Endometrium (tissue), 2 donors: ENCODE measurements around the gene TMEM59L.

Experiments
- FAIRE-seq: peaks from 2 replicates; lab custom pipeline; 2012; peaks lifted over from hg19 to GRCh38; lab: Jason Lieb, UNC
- donor health status: control.
- donor health status: control.

The TMEM59L gene

DNA sequence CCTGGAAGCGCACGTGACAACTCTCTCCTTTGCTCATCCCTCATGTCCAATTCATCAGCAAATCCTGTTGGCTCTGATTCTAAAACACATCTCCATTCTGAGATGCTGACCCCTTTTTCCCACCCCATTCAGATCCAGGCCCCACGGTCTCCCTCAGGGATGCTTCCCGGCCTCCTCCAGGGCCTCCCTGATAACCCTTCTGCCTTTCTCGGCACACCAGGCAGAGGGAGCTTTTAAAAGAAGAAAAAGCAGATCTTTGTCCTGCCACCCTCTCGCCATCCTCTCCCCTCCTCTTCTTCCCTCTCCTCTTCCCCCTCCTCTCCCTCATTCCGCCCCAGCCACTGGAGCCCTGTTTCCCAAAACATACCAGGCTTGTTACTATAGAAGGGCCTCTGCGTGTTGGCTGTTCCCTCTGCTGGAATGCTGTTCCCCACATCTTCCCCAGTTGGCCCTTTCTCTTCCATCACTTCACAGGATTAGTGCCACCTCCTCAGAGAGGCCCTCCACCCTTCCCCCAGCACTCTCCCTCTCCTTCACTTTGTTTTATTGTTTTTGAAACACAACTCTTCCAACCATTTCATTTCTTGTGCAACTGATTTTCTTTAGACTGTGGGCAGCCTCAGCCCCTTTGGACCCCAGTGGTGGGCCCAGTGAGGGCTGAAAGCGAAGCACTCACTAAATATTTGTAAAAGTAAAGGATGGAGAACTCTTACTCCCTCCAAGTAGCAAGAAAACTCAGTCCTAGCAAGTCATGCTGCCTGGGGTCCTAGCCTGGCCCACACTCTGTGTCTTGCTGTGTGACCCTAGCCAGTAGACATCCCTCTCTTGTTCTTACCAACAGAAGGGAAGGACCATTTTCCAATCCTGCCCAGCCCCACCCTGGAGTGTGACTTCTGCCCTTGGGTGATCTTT is 3.6 kb upstream of the TMEM59L start:
- no peak for FAIRE-seq

DNA sequence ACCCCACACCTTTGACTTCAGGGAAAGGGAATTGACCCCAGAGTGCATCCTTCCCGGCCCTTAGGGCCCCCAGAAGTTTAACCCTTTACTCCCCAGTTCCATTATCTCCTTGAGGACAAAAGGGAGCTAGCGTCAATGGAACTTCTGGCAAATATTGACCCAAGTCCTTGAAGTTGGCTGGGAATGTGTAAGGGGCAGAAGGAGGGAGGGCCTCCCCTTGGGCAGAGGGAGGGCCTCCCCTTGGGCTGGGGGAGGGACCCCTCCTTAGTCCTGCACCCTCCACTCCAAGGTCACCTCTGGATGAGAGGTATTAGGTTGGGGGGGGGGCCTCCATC is 3.0 kb upstream of the TMEM59L start:
- FAIRE-seq = no peak

DNA sequence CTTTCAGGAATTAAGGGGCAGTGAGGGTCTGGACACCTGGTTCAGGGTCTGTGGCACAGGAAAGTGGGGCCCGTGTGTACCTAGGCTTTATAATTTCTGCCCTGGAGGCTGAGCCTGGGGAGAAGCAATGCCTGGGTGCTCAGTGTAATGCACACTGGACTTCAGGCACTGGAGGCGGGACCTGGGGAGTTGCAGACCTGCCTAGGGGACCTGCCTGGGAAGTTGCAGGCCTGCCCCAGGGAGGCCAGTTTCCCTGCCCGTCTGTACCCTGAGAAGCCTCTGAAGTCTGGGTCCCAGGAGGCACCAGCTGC is 2.5 kb upstream of the TMEM59L start:
- FAIRE-seq = no peak

DNA sequence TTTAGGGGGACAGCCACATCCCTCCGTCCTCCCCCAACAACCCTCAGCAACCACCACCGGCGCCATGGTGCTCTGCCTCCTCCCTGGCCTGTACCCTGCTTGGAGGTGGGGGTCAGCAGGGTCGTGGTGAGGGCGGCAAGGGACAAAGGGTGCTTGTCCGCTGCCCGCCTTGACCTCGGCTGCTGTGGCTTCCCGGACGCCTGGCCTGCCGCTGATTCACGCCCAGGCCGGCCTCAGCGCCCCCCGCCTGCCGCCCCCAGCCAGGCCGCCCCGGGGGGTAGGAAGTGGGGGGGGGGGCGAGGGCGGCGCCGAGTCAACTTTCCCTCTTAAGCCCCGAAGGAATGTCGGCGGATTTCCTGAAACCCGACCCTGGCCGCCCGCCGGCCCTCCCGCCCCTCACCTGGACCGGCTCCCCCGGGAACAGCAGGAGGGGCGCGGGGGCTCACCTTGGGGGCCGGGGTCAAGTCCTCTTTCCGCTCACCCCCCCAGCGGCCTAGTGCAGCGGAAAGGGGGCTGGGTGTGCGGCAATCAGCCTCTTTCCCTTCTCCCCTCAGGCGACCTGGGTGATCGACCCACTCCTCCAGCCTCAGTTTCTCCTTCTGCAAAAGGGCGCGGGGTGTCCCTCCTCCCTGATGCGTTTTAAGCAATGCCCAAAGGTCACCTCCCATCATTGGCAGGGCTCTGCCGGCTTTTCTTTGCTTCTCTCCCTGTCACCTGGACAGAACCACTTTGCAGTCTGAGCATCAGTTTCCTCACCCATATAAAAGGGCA is 1.9 kb upstream of the TMEM59L start:
- FAIRE-seq = no peak

DNA sequence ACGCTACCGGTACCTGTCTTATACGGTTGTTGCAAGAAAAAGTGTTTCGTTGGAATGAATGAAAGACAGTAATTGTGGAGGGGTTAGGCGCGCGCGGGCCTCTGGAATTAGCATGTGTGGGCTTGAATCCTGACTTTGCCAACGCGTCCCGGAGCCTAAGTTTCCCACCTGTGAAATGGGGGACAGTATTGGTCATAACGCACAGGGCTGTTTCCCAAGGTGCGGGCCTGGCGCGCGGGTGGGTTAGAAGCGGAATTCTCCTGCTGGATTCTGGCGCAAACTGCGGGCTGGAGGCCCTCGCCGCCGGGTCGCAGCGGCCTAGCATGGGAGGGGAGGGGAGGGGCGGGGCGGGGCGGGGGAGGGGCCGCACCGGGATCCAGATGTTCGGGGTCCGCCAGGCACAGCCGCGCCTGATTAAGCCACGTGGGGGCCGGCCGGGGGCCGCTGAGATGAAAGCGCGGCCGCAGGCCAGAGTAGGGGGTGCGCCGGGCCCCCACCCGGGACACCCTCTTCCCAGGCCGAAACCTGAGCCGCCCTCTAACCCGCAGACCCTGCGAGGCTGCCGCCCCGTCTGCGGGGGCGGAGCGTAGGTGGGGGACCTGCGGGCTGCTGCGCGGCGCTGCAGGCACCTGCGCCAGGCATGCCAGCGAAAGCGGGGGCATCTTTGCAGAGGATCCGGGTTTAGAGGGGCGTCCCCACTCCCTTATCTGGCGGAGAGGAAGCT is 1.2 kb upstream of the TMEM59L start:
- FAIRE-seq = no peak

DNA sequence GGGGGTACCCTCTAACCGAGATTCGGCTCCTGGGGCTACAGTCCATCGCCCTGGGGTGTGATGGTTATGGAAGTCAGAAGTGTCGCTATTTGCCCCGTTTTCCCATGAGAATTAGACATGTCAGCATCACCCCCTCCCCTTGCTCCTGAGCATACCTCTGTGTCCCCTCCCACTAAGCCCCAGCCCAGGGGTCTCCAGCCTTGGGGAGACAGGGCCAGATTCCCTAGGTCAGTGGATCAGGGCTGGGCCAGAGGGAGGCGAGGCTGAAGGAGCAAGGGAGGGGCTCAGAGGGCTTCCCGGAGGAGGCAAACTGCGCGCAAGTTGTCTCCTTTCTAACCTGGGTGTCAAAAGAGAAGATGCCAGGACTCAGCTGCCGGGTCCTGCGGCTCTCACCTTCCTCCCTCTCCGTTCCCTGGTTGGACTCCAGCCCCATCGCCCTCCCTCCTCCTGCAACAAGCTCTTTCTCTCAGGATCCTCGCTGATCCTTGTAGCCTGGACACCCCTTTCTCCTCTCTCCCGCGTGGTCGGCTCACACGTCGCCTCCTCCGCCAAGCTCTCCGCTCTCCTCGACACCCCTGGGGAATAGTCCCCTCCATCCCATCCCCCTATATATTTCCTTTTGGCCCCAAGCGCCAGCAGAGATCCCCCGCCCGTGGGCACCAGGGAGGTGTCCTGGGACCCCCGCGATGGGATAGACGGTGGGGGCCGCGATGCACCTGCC is 459 bp upstream of the TMEM59L start:
- FAIRE-seq = no peak

DNA sequence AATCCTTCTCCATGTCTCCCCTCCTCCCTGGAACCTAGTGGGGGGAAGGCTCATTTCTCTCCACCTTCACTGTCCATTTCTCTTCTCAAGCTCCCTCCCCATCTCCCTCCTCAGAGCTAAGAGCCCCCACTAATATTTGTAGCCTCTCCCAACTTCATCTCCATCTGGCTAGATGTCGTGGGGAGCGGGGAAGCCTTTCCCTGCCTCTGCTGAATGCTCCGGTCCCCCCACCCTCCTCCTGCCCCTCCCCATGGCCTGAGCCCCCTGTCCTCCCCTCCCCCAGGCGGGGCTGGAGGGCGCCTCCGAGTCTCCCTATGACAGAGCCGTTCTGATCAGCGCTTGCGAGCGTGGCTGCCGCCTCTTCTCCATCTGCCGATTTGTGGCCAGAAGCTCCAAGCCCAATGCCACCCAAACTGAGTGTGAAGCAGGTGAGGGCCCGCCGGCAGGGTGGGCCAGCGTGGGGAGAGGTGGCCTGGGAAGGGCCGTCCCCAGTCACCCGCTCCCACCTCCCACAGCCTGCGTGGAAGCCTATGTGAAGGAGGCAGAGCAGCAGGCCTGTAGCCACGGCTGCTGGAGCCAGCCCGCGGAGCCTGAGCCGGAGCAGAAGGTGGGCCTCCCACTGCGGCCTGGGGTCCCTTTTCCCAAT is 1.0 kb downstream of the TMEM59L start:
- no peak for FAIRE-seq

DNA sequence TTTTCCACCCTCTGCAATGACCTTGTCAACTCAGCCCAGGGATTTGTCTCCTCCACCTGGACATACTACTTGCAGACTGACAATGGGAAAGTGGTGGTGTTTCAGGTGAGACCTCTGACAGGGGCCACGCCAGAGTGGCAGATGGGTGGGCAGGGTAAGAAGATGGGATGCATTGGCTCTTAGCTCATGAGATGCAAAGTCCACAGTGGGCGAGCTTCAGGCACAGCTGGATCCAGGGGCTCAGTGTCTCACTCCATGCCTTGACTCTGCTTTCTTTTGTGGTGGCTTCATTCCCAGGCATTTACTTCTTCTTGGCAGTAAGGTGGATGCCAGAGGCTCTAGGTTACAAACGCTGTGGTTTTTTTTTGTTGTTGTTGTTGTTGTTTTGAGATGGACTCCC is 3.4 kb downstream of the TMEM59L start:
- FAIRE-seq = no peak

DNA sequence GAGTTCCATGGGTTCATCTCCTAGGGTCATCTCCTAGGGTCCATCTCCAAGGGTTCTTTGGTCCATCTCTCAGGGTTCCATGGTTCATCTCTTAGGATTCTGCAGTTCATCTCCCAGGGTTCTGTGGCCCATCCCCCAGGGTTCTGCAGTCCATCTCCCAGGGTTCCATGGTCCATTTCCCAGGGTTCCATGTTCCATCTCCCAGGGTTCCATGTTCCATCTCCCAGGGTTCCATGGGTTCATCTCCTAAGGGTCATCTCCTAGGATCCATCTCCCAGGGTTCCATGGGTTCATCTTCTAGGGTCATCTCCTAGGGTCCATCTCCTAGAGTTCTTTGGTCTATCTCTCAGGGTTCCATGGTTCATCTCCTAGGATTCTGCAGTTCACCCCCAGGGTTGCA is 4.9 kb downstream of the TMEM59L start:
- FAIRE-seq = no peak

DNA sequence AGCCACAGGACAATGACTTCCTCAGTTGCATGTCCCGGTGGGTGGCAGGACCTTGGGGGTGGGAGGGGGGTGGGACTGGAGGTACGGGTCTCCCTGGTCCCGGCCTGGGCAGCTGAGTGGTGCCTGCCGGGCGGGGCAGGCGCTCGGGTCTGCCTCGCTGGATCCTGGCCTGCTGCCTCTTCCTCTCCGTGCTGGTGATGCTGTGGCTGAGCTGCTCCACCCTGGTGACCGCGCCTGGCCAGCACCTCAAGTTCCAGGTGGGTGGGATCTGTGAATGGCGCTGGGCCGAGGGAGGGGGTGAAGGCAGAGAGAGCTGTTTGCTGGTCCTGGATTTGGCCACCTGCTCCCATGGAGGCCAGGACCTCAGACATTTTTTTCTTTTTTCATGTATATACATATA is 5.6 kb downstream of the TMEM59L start:
- no peak for FAIRE-seq

DNA sequence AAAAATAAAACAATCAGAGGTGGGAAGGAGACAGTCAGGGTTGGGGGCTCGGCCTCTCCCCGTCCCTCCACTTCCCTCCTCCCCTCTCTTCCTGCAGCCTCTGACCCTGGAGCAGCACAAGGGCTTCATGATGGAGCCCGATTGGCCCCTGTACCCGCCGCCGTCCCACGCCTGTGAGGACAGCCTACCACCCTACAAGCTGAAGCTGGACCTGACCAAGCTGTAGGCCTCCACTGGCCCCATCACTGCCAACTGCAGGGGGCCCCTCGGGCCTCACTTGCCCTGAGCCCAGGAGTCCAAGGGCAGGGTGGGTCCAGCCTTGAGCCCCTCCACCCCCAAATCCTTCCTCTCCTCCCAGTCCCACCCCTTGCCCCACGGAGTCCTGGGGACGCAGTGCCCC is 7.6 kb downstream of the TMEM59L start:
- no peak for FAIRE-seq

DNA sequence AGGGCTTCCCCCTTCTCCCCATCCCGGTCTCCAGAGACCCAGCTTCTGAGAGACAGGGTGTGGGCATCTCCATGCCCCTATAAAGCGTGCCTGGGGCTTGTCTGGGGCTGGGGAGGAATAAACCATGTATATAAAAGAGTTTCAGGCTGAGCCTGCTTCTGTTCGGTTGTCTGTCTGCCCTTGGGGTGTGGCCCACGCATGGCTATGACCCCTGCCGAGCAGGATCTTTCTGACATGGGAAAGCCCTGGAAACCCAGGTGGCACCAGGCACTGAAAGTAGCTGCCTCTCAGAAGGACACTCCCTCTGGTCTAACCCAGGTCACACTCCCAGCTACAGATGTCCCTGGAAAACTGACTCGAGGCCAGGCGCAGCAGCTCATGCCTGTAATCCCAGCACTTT is 8.2 kb downstream of the TMEM59L start:
- FAIRE-seq = no peak

DNA sequence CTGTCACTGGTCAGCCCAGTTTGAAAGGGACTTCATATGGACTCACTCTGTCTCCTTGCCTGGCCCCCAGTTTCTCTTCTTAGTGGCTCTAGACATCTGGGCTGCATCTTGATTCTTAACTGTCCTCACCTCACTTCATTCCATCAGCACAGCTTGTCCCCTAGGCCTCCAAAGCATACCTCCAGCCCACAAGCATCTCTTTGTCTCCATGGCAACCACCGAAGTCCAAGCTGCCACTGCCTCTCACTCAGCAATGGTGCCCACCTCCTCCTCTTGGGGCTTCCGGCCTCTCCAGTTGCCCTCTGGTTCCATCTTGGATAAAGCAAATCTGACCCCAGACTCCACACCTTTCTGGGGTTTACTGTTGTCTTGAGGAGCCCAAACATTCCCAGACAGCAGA is 14.2 kb downstream of the TMEM59L start:
- FAIRE-seq = no peak

DNA sequence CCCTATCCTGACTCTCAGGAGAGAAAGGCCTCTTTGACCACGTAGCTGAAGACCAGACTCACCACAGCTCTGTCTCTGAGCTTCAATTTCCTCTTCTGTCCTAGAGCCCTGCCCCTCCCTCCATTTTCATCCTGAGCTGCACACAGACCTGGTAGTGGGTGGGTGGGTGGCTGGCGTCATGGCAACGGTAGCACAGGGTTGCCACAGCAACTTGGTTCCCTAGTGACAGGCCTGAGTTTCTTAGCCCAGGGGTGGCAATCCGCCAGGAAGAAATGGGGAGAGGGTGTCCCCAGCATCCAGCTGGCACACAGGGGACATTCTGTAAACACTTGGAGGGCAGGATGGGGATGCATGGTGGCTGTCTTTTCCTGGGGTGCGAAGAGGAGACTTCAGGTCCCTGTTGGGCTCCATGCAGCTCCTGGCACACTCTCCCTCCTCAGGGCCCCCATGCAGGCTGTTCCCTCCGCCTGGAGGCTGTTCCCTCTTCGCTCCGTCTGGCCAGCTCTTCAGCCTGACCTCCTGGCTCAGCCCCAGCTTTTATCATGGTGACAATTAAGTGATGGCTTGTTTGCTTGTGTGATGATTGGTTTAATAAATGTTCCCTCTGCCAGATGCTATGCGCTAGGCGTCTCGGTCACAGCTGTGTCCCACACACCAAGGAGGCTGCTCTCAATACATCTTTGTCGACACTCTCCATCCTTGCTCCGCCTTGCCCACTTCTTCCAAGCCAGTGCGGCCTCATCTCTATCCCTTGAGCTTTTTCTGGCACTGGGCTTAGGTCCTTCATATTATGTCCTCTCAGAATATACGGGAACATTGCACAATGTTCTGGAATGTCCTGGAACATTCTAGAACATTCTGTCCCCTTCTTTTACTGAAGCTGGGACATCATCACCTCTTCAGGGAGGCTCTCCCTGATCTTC is 16.8 kb downstream of the TMEM59L start:
- no peak for FAIRE-seq

DNA sequence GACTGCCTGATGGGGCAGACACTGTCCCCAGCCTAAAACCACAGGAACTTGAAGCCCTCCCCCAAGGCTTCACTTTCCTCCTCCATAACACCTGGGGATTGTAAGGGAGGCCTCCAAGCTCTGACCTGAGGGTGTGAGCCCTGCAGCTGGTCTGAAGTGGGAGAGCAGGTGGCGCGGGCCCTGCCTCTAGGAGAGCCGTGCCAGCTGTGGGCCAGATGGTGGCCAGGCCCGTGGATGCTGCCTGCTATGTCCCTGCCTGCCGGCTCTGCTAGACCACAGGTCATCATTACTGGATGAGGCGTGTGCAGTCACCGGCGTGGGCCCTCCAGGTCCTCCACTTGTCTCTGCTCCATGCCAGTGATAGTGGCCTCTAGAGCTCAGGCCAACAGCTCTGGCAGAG is 20.7 kb downstream of the TMEM59L start:
- FAIRE-seq = no peak

DNA sequence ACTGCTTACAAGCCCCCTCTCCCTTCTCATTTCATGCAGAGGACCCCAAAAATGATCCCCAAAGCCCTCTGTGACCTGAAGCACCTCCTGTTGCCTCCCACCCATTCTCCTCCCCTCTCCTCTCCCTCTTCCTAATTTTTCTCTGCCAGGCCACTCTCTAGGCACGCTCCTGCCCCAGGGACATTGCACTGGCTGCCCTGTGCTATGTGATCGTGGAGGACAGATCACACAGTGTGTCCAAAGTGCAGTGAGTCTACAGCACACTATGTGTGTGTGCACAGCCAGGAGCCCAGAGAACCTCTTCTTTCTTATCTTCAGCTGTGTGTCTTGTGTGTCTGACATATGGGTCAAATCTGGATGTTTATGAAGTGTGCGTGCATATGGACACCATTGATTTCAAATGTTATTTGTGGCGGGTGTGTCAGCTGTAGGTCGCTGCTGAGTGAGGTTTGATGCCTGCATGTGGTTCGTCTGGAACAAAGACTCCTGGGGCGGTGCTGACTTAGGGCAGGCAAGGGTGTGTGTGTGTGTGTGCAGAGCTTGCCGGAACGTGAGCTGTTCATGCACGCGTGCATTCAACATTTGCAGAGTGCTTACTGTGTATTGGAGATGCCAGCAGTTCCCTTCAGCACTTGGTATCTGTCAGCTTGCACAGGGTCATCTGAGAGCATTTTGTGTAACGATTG is 22.1 kb downstream of the TMEM59L start:
- no peak for FAIRE-seq

DNA sequence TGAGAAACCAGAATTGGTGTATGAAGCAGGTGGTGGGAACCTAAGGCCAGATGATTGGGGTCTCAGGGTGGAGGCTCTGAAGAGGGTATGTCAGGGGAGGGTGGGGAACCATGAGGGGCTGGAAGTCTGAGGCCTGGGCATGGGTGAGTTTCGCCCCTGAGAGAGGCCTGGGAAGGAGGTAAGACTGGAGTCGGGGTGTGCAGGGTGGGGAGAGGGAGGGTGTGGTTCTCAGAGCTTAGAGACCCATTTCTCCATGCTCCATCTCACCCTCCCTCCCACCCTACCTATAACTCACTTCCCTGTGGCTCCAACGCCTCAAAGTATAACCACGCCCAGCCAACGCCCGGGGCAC is 23.1 kb downstream of the TMEM59L start:
- FAIRE-seq = no peak

DNA sequence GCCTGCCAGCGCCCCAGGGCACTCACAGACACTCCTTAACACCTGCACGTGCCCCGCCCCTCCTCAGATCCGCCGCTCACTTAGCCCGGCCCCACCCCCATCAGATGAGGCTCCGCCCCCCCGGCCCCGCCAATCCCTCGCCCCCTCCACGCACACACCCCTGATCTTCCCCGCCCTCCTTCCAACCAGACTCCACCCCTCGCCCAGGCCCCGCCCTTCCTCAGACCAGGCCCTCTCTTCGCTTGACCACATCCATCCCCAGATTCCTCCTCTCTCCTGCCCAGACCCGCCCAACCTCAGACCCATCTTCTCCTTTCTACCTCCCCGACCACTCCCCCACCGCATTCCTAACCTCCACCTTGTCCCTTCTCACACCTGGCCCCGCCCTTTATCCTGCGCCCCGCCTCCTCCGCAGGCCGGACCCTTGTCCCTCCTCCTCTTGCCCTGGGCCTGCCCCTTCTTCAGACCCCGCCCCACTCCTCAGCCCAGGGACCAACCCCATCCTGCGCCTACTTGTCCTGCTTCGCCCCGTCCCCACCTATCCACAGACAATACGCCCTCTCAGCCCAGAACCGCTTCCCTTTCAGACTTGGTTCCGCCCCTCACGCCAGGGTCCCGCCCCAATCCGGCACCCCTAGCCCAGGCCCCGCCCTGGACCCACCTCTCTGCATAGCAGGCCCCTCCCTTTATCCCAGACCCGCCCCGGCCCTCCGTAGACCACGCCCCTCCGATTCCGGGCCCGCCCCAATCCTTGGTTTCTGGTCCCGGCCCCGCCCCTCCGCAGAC is 23.7 kb downstream of the TMEM59L start:
- no peak for FAIRE-seq

DNA sequence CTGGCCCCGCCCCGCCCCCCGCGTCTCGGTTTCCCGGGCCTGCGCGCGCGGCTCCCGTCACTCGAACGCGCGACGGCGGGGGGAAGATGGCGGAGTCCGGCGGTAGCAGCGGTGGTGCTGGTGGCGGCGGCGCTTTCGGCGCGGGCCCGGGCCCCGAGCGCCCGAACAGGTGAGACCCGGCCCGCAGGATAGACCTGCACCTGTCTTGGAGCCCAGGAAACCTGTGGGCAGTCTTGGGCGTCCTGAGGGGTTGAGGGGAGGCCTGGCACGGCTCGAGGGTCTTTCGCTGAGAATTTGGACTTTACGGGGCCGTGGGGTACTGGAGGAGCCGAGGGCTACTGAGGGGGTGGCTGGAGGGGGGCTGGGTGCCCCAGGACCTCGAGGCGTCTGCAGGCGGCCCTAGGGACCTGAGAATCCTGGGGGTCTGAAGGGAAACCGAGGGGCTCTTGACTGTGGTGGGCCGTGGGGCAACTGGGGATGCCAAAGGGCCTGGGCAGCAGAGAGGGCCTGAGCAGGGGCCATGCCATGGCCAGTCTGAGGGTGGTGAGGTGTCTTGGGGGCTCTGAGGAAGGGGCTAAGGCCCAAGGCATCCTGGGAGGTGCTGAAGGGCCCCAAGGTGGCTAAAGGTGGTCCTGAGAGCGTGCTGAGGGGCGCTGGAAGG is 24.4 kb downstream of the TMEM59L start, which contains the start of gene KLHL26:
Gene KLHL26, plus strand, starts transcription at position 60 of the 661 bp plus-strand sequence. Its CDS starts 27 bp downstream, at position 87.
- FAIRE-seq = no peak
